ENCODE data around the gene ARID1B.

DNA sequence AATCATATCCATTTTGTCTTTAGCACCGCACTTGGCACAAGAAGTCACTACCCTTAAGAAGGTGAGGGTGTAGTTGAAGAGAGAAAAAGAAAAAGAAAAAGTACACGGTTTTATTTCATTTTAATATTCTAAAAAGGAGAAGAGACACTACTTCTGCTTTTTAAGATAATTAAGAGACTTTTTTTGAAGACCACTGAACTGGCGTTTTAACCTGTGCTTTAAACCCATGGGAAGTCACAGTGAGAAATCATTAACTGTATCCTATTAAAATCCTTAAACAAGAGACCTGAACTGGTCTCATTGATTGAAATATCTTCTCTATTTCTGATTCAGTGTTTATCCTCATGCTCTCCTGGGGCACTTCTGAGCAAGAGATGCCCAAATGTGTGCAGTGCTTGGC lies 302.6 kb downstream of the ARID1B start:
- TF ChIP-seq, protein P1, sequence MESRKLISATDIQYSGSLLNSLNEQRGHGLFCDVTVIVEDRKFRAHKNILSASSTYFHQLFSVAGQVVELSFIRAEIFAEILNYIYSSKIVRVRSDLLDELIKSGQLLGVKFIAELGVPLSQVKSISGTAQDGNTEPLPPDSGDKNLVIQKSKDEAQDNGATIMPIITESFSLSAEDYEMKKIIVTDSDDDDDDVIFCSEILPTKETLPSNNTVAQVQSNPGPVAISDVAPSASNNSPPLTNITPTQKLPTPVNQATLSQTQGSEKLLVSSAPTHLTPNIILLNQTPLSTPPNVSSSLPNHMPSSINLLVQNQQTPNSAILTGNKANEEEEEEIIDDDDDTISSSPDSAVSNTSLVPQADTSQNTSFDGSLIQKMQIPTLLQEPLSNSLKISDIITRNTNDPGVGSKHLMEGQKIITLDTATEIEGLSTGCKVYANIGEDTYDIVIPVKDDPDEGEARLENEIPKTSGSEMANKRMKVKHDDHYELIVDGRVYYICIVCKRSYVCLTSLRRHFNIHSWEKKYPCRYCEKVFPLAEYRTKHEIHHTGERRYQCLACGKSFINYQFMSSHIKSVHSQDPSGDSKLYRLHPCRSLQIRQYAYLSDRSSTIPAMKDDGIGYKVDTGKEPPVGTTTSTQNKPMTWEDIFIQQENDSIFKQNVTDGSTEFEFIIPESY (IDR thresholded peaks at IDR 0.05): no peak
- no peak for TF ChIP-seq EGR1 (IDR thresholded peaks at IDR 0.05; ENCODE audit: low read depth in 2 of 2)

All from liver (tissue), 2 donors.